Esophagus muscularis mucosa (tissue), 4 donors: Measurements from ENCODE around the gene PTPRCAP. TPM values are rescaled to one million over a fixed set of nuclear protein-coding genes. Genes with fewer than 3 reads are reported as not detected.

Experiments used
- DNase-seq: peaks from one replicate; pipeline ENCODE4 v3.0.0-alpha.2; 2017; ENCODE audit errors: extremely low spot score
- H3K27ac ChIP-seq, 4 donors: fragments of 200-600 bp; sonication (generic); replicated peaks in 1 of 4; 1 replicate in 3 of 4; 2 replicates in 1 of 4; pipeline ENCODE4 v1.5.1; 2016 to 2019; ENCODE audit warnings: mild to moderate bottlenecking in 1 of 4
- H3K27me3 ChIP-seq, 4 donors: fragments of 200-600 bp; sonication (generic); one replicate each; pipeline versions ENCODE4 v1.5.1 to v1.6.0; 2016 to 2019
- H3K36me3 ChIP-seq, 4 donors: fragments of 200-600 bp; sonication (generic); one replicate each; pipeline ENCODE4 v1.5.1; 2016 to 2019
- H3K4me1 ChIP-seq, 4 donors: fragments of 200-600 bp; sonication (generic); one replicate each; pipeline ENCODE4 v1.5.1; 2016 to 2019
- H3K4me3 ChIP-seq, 4 donors: fragments of 200-600 bp; sonication (generic); 1 replicate in 2 of 4; 2 replicates in 2 of 4; pipeline ENCODE4 v1.5.1; 2016 to 2019; ENCODE audit warnings: mild to moderate bottlenecking in 4 of 4, moderate library complexity in 1 of 4
- H3K9me3 ChIP-seq, 4 donors: fragments of 200-600 bp; sonication (generic); 1 replicate in 3 of 4; 2 replicates in 1 of 4; pipeline ENCODE4 v1.5.1; 2016 to 2019
- CTCF ChIP-seq, 3 experiments: fragments of 200-600 bp in 2 of 3; fragments of 450-650 bp in 1 of 3; sonication (generic) in 2 of 3; IDR thresholded peaks; one replicate each; pipeline ENCODE4 v1.5.1; 2017 to 2019; ENCODE audit warnings: antibody characterized with exemption in 3 of 3, mild to moderate bottlenecking in 2 of 3, moderate library complexity in 1 of 3
- EP300 ChIP-seq: sonication (generic); formaldehyde crosslinking; IDR thresholded peaks from one replicate; pipeline ENCODE4 v1.6.1; 2017; ENCODE audit warnings: antibody characterized with exemption
- POLR2A ChIP-seq: fragments of 450-650 bp; IDR thresholded peaks from one replicate; pipeline ENCODE4 v1.6.1; 2017; ENCODE audit warnings: antibody characterized with exemption, moderate library complexity, mild to moderate bottlenecking, low read depth
- POLR2AphosphoS5 ChIP-seq, 2 donors: sonication (generic); formaldehyde crosslinking; IDR thresholded peaks; one replicate each; pipeline ENCODE4 v1.6.1; 2017; ENCODE audit warnings: antibody characterized with exemption in 2 of 2
- WGBS: methylation state at CpG from one replicate; pipeline ENCODE4 v1.1.5; 2018; 5-methylcytosine and 5-hydroxymethylcytosine counted together
- intact Hi-C: fragments of 100-400 bp; cut with DNase I; formaldehyde crosslinking; loops from one replicate; pipeline ENCODE4 v1.15.1; 2023
- total RNA-seq, 4 donors: library from RNA; depleted of rRNA; stranded (reverse); fragments of >200 nt; gene quantifications; one replicate each; pipeline versions ENCODE4 v1.1.0 to v1.2.1, GENCODE V29; 2016

Gene PTPRCAP
- total RNA-seq, 4 donors from 2014 or later = 2.4 to 8.9 (median 3.6) TPM

GRCh38 chr11:67435727-67436458 lies 1.6 kb downstream of the PTPRCAP start:
- no peaks in the 10 kb centered on the region for H3K27me3 ChIP-seq
- intact Hi-C loops = no loop called here
- H3K36me3 ChIP-seq = peaks cover 41 to 91% (median 85%) of the 10 kb centered on the region in 4 donors
- H3K9me3 ChIP-seq = no peaks in the 10 kb centered on the region
- TF ChIP-seq CTCF (IDR thresholded peaks at IDR 0.05) = no peak
- TF ChIP-seq POLR2AphosphoS5 (IDR thresholded peaks at IDR 0.05) = no peak
- TF ChIP-seq POLR2A = no peak
- TF ChIP-seq EP300 = no peak
- WGBS = 58% methylated on average over 3 of the region's 38 CpGs
- H3K27ac ChIP-seq = peak overlapping the region in 3 of 4 donors; percentile 34 to 59 (median 38)
- peak overlapping the region in 1 of 4 donors; percentile 25 for H3K4me3 ChIP-seq
- no peak for DNase-seq
- peaks cover 14 to 55% (median 32%) of the 10 kb centered on the region in 4 donors for H3K4me1 ChIP-seq

DNA sequence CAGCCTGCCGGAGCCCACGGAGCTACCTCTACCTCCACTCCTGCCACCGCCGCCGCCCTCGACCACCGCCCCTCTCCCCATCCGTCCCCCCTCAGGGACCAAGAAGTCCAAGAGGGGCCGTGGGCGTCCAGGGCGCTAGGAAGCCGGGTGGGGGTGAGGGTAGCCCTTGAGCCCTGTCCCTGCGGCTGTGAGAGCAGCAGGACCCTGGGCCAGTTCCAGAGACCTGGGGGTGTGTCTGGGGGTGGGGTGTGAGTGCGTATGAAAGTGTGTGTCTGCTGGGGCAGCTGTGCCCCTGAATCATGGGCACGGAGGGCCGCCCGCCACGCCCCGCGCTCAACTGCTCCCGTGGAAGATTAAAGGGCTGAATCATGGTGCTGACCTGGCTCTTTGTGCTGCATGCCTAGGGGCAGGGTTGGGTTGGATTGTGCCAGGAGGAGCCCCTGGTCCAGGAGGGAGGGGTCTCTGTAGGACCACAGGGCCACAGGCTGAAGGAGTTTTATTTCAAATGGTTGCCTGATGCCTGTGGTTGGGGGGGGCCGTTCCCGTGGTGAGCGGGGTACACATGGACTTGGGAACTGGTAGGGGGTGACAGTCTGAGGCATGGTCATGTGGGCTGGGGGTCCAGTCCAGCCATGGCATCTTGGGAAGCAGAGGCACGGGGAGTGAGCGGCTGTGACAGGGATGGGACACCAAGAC lies 2.3 kb downstream of the PTPRCAP start:
- Histone ChIP-seq H3K9me3 (no peaks in the 10 kb centered on the region), H3K27ac (peak overlapping the region in 1 of 4 donors; percentile 59), H3K4me3 (no peak overlapping the region), H3K4me1 (peaks cover 9 to 49% (median 27%) of the 10 kb centered on the region in 4 donors), H3K27me3 (no peaks in the 10 kb centered on the region), H3K36me3 (peaks cover 41 to 91% (median 87%) of the 10 kb centered on the region in 4 donors)
- intact Hi-C loops = no loop called here
- TF ChIP-seq CTCF (IDR thresholded peaks at IDR 0.05) = no peak
- no peak for TF ChIP-seq EP300
- no peak for TF ChIP-seq POLR2A
- no peak for TF ChIP-seq POLR2AphosphoS5 (IDR thresholded peaks at IDR 0.05)
- no peak for DNase-seq
- 86% methylated on average over 12 of the region's 26 CpGs for WGBS

- Histone ChIP-seq H3K27me3 (no peaks in the 10 kb centered on the region), H3K4me1 (peaks cover 8 to 49% (median 27%) of the 10 kb centered on the region in 4 donors), H3K9me3 (no peaks in the 10 kb centered on the region), H3K27ac (peak overlapping the region in 1 of 4 donors; percentile 59), H3K36me3 (peaks cover 41 to 91% (median 85%) of the 10 kb centered on the region in 4 donors), H3K4me3 (no peak overlapping the region)
- intact Hi-C loops = no loop called here
- no peak for DNase-seq
- TF ChIP-seq POLR2A = no peak
- TF ChIP-seq POLR2AphosphoS5 (IDR thresholded peaks at IDR 0.05) = no peak
- TF ChIP-seq EP300 = no peak
- no peak for TF ChIP-seq CTCF (IDR thresholded peaks at IDR 0.05)
- WGBS = 100% methylated on average over 1 of the region's 23 CpGs
Measured at GRCh38 chr11:67434395-67434881, 3.0 kb downstream of the PTPRCAP start.

DNA sequence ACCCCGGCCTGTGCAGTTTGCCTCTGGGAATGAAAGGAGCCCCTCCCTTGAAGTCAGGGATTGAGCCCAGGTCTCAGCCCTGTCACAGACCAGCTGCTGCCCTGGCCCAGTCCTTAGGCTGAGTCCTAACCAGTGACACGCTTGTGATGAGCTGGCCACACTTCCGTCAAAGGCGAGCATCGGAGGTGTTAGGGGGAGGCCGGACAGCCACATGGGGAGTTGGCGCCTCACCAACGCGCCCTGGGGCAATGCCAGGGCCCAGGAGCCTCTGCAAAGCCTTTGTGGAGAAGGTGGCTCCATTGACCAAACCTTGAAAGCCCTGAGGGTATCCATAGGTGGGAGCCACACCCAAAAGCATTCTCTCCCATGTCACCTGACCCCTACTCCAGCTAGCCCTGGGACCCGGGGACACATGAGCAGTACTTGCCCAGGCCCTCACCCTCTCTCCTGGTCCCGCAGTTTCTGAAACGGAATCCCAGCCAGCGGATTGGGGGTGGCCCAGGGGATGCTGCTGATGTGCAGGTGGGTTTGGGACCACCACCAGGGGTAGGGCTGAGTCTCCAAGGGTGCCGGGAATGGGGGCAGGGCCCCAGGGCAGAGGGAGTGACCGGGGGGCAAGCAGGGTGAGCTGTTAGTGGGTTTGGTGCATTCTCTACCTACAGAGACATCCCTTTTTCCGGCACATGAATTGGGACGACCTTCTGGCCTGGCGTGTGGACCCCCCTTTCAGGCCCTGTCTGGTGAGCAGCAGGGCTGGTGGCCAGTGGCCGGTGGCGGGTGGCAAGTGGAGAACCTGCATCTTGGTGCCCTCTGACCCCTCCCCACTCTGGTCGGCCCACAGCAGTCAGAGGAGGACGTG lies 3.7 kb downstream of the PTPRCAP start:
- no peak overlapping the region for H3K27ac ChIP-seq
- H3K36me3 ChIP-seq = peaks cover 41 to 89% (median 81%) of the 10 kb centered on the region in 4 donors
- WGBS = 94% methylated on average over 6 of the region's 22 CpGs

More for the DNA sequence above, 3.7 kb downstream of the PTPRCAP start:
- peaks cover 13 to 51% (median 30%) of the 10 kb centered on the region in 4 donors for H3K4me1 ChIP-seq
- H3K9me3 ChIP-seq = no peaks in the 10 kb centered on the region
- no peaks in the 10 kb centered on the region for H3K27me3 ChIP-seq
- intact Hi-C loops = no loop called here
- no peak for DNase-seq
- no peak overlapping the region for H3K4me3 ChIP-seq
- no peak for TF ChIP-seq EP300
- no peak for TF ChIP-seq CTCF (IDR thresholded peaks at IDR 0.05)
- no peak for TF ChIP-seq POLR2AphosphoS5 (IDR thresholded peaks at IDR 0.05)
- no peak for TF ChIP-seq POLR2A
